GM10248 (cell line): ENCODE data around the gene PSPN.
A peak's percentile ranks its signal among the peaks of the same experiment; 100 is the strongest.

Experiments used
- CTCF ChIA-PET: fragments of 300-600 bp; sonication (Branson Sonifier 250); formaldehyde crosslinking; extraction: SDS; loops from one replicate; lab custom pipeline; 2021; ENCODE audit warnings: antibody characterized with exemption; lab: Yijun Ruan, JAX
- POLR2A ChIA-PET: fragments of 350-650 bp; sonication (Branson Sonifier 250); formaldehyde crosslinking; extraction: SDS; loops from one replicate; lab custom pipeline; 2020; ENCODE audit warnings: antibody characterized with exemption; lab: Yijun Ruan, JAX
- DNase-seq: peaks from one replicate; pipeline ENCODE4 v3.0.0; 2012; ENCODE audit errors: extremely low spot score
- TF ChIP-seq, protein P1 (sequence below): IDR thresholded peaks from 2 replicates; pipeline ENCODE4 v1.5.1; 2012; ENCODE audit warnings: mild to moderate bottlenecking, low read depth; ENCODE audit errors: extremely low read depth, missing control alignments, control extremely low read depth

Gene PSPN, protein sequence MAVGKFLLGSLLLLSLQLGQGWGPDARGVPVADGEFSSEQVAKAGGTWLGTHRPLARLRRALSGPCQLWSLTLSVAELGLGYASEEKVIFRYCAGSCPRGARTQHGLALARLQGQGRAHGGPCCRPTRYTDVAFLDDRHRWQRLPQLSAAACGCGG

DNA sequence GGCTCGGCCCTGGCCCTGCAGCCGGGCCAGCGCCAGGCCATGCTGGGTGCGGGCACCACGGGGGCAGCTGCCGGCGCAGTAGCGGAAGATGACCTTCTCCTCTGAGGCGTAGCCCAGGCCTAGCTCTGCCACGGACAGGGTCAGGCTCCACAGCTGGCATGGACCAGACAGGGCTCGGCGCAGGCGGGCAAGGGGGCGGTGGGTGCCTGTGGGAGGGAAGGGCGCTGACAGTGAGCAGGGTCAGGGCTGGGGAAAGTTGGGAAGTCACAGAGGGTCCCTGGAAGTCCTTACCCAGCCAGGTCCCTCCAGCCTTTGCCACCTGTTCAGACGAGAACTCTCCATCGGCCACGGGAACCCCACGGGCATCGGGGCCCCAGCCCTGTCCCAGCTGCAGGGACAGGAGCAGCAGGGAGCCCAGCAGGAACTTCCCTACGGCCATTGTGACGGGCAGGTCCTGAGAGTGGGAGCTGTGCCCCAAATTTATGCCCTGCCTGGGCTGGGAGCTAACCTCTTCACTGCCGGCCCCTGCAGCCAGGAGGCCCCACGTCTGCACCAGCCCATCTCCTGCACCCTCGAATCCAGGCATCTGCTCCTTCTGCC is at the start of gene PSPN:
Gene PSPN (minus strand): TSS at position 523 of the 600 bp plus-strand sequence. CDS start 84 bp downstream, at position 439.
- POLR2A ChIA-PET, result interaction anchor here (1.2 kb wide), 1 partner anchor 15 kb away, joined by 10 read pairs; no protein-coding TSS in a partner anchor
- CTCF ChIA-PET, result no interaction called here
- DNase-seq, result no peak

GRCh38 chr19:6424939-6425731 is 49.4 kb upstream of the PSPN start:
- TF ChIP-seq, protein P1, sequence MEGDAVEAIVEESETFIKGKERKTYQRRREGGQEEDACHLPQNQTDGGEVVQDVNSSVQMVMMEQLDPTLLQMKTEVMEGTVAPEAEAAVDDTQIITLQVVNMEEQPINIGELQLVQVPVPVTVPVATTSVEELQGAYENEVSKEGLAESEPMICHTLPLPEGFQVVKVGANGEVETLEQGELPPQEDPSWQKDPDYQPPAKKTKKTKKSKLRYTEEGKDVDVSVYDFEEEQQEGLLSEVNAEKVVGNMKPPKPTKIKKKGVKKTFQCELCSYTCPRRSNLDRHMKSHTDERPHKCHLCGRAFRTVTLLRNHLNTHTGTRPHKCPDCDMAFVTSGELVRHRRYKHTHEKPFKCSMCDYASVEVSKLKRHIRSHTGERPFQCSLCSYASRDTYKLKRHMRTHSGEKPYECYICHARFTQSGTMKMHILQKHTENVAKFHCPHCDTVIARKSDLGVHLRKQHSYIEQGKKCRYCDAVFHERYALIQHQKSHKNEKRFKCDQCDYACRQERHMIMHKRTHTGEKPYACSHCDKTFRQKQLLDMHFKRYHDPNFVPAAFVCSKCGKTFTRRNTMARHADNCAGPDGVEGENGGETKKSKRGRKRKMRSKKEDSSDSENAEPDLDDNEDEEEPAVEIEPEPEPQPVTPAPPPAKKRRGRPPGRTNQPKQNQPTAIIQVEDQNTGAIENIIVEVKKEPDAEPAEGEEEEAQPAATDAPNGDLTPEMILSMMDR, result peak; percentile 2
- DNase-seq, result peak; percentile 99
- CTCF ChIA-PET, result interaction anchor here (0.8 to 2.6 kb wide), 5 partner anchors 11 to 439 kb away, joined by 3 to 6 read pairs (median 3); partner anchors contain the start of gene ALKBH7
- POLR2A ChIA-PET, result interaction anchor here (0.6 to 1.1 kb wide), 6 partner anchors 43 to 163 kb away, joined by 3 to 5 read pairs (median 4); partner anchors contain the start of genes ALKBH7 and DENND1C

More for the DNA sequence above, at the start of gene PSPN:
- TF ChIP-seq, protein P1, result no peak

GRCh38 chr19:6424195-6424938 is 48.6 kb upstream of the PSPN start, which contains the start of gene KHSRP:
KHSRP (minus strand) TSS chr19:6424811; CDS start chr19:6424701, 110 bp downstream.
- no peak for DNase-seq
- TF ChIP-seq, protein P1, result no peak
- POLR2A ChIA-PET, result interaction anchor here (0.6 to 1.1 kb wide), 5 partner anchors 52 to 163 kb away, joined by 3 to 5 read pairs (median 4); partner anchors contain the start of genes ALKBH7 and DENND1C
- CTCF ChIA-PET, result interaction anchor here (0.8 to 1.2 kb wide), 4 partner anchors 12 to 440 kb away, joined by 3 read pairs; partner anchors contain the start of gene ALKBH7

DNA sequence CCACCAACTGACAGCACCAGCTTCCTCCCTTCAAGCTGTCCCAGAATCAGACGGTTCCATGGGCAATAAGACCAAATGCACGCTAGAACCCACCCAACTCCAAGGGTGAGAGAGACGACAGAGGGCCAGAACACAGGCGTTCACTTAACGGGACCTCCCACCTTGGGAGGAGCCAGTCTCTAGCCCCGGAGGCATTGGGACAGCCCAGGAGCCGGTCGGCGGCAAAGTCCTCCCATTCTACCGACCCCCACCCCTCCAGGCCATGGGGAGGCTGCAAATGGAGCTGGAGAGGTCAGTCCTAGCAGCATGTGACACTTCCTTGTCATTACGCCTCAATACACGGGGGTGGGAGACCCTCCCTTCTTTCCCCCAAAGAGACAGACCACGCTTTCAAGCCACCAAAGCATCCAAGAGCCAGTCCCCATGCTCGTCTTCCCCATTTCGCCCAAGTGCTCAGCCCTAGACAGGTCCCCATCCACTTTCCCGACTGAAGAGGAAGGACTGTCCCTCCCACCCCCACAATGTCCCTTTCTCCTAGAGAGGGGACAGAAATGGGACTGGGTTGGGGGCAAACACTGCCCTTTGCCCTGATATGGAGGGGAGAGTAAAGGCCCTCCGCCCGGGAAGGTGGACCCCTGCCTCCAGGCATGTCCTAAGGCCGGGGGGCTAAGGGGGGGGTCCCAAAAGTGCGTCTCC is 47.9 kb upstream of the PSPN start:
- TF ChIP-seq, protein P1, result no peak
- ChIA-PET CTCF (no interaction called here), POLR2A (no interaction called here)
- peak; percentile 57 for DNase-seq

DNA sequence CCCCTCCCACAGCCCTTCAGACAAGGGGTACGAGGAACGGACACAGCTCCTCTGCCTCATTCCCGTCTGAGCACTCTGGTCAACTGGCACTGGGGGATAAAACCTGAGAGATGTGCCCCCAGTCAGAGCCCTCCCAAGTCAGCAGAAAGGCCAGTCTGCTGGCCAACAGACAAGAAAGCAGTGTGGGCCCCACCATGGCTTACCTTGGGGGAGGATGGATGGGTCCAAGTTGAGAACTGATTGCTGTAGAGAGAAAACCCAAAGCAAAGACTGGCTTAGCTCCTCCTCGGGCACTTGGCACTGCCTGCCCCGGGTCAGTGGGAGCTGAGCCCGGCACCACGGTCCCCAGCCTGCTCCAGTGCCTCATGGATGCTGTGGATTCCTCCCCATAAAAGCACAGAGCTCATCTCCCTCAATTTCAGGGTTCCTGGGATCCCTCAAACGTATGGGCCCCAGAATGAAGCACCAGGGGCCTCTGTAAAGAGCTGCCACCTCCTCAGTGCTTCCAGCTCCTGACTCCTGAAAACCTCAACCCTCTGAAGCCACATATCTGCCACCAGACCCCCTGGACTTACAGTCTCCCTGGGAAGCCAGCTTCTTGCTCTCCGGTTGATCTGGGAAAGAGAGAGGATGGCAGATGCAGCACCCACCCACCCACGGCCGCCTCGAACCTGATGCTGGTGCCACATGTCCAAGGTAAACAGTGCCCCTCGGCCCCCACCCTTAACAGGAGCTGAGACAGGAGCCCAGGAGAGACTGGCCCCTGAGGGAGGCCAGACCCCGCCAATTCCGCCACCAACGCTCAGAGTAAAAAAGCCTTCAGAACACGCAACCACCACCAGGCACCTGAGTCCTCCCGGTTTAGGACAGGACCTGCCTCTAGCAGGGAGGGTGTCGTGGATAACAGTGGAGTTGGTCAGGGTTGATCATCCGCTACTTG is 45.6 kb upstream of the PSPN start:
- ChIA-PET CTCF (interaction anchor here (0.9 to 1.2 kb wide), 4 partner anchors 11 to 442 kb away, joined by 3 to 4 read pairs (median 4); partner anchors contain the start of gene DENND1C), POLR2A (interaction anchor here (1.4 kb wide), 1 partner anchor 95 kb away, joined by 3 read pairs; no protein-coding TSS in a partner anchor)
- no peak for DNase-seq
- TF ChIP-seq, protein P1, result no peak
